Keratinocyte (primary cell): ENCODE measurements around the gene THRB.

Experiments used
- CTCF ChIP-seq, 3 experiments: IDR thresholded peaks in 1 of 3; conservative IDR thresholded peaks in 1 of 3; optimal IDR thresholded peaks in 1 of 3; 2 replicates in 2 of 3; 3 replicates in 1 of 3; pipeline versions ENCODE3 to v1.5.1; 2011; ENCODE audit warnings: low read length in 3 of 3, mild to moderate bottlenecking in 3 of 3, moderate library complexity in 2 of 3, control low read depth in 1 of 3, inconsistent platforms in 1 of 3; ENCODE audit not compliant: insufficient read depth in 2 of 3; ENCODE audit errors: extremely low read depth in 1 of 3
- EZH2 ChIP-seq: IDR thresholded peaks from one replicate; pipeline ENCODE4 v1.6.1; 2012; ENCODE audit warnings: inconsistent platforms, mild to moderate bottlenecking, low read length, moderate library complexity

- TF ChIP-seq CTCF (optimal IDR thresholded peaks at IDR 0.05 in 1 of 3, IDR thresholded peaks at IDR 0.05 in 1 of 3, conservative IDR thresholded peaks at IDR 0.05 in 1 of 3; ENCODE audit: extremely low read depth in 1 of 3, insufficient read depth in 2 of 3, low read length in 3 of 3) (no peak), EZH2 (no peak)
These were observed 23.2 kb downstream of the THRB start for GRCh38 chr3:24471486-24471885.
